Measurements from ENCODE around the gene POLL. TPM values are rescaled to one million over a fixed set of nuclear protein-coding genes. Genes with fewer than 3 reads are reported as not detected.

Gene POLL
- total and polyA plus RNA-seq, 2 donors (not counting 3 experiments of a cell fraction or from before 2014, with no cell fraction given): 34.3 to 42.3 TPM

DNA sequence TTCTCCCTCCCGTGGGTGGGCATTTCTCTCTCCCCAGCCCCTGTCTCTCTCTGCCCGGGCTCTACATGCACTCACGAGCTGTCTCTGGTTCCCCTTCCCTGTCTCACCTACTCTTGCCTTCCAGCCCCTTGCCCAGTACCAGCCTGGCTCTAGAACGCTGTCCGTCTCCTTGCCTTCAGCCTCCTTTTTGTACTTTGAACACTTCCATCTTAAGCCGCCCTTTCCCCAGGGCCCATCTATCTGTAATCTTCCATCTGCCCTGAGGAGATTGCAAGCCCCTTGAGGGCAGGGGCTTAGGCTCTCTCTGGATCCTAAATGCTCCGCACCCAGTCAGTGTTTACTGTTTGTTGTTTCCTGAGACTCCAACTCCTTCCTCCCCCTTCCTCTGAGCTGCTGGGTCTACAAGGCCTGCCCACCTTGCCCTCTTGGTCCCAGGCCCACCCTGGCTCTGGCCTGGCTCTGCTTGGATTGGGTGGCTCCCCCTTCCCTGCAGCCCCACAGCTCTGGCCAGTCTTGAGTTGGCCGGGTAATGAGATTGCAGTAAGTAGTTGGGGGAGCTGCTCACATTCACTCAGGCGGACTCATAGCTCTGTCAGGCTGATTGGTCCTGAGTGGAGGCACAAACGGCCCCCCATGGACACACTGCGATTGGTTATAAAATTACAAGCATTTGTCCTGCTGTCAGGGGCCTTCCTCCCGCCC lies 28.3 kb downstream of the POLL start:
- BruUV-seq (replicated peaks): no TSS peak
- ChIA-PET CTCF (interaction anchor here (1.5 to 1.6 kb wide), 2 partner anchors 11 to 258 kb away, joined by 4 to 7 read pairs; no protein-coding TSS in a partner anchor), POLR2A (no interaction called here)
- Histone ChIP-seq H2AFZ (ENCODE audit: low read depth, low read length) (no peak overlapping the region), H3K9me3 (replicated peaks; ENCODE audit: control insufficient read depth, insufficient read depth, low read length) (no peaks in the 10 kb centered on the region), H4K20me1 (replicated peaks; ENCODE audit: control insufficient read depth, extremely low read depth, insufficient read depth, low read length) (no peaks in the 10 kb centered on the region), H3K79me2 (ENCODE audit: control insufficient read depth, insufficient read depth, low read length) (no peaks in the 10 kb centered on the region), H3K27ac (ENCODE audit: insufficient read depth, low read depth, low read length) (no peak overlapping the region), H3K4me3 (replicated peaks in 1 of 3; ENCODE audit: insufficient read depth in 1 of 3, low read depth in 1 of 3, low read length in 3 of 3) (no peak overlapping the region), H3K4me2 (ENCODE audit: insufficient read depth, low read length) (no peak overlapping the region), H3K9me1 (replicated peaks; ENCODE audit: control insufficient read depth, extremely low read depth, insufficient read depth, low read length) (no peaks in the 10 kb centered on the region), H3K4me1 (ENCODE audit: control insufficient read depth, extremely low read depth, insufficient read depth, low read length) (no peaks in the 10 kb centered on the region), H3K9ac (replicated peaks; ENCODE audit: extremely low read depth, insufficient read depth, low read length) (no peak overlapping the region), H3K27me3 (ENCODE audit: control insufficient read depth in 2 of 2, insufficient read depth in 2 of 2, low read length in 2 of 2) (no peaks in the 10 kb centered on the region), H3K36me3 (ENCODE audit: control insufficient read depth in 2 of 2, extremely low read depth in 1 of 2, insufficient read depth in 2 of 2, low read length in 2 of 2) (no peaks in the 10 kb centered on the region)
- FAIRE-seq (no peak), DNase-seq (ENCODE audit: low read depth, low spot score) (no peak)
- dilution Hi-C loops (cut with MboI; ENCODE audit: extremely low pct_ligation_motif_present, low sequenced_read_pairs): no loop called here
- TF ChIP-seq, protein P1, sequence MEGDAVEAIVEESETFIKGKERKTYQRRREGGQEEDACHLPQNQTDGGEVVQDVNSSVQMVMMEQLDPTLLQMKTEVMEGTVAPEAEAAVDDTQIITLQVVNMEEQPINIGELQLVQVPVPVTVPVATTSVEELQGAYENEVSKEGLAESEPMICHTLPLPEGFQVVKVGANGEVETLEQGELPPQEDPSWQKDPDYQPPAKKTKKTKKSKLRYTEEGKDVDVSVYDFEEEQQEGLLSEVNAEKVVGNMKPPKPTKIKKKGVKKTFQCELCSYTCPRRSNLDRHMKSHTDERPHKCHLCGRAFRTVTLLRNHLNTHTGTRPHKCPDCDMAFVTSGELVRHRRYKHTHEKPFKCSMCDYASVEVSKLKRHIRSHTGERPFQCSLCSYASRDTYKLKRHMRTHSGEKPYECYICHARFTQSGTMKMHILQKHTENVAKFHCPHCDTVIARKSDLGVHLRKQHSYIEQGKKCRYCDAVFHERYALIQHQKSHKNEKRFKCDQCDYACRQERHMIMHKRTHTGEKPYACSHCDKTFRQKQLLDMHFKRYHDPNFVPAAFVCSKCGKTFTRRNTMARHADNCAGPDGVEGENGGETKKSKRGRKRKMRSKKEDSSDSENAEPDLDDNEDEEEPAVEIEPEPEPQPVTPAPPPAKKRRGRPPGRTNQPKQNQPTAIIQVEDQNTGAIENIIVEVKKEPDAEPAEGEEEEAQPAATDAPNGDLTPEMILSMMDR (IDR thresholded peaks at IDR 0.05; ENCODE audit: extremely low read depth in 1 of 2, insufficient read depth in 1 of 2, low read depth in 1 of 2, low read length in 2 of 2): no peak
- TF ChIP-seq POLR2A (IDR thresholded peaks at IDR 0.05; ENCODE audit: low read depth, low read length): no peak
- TF ChIP-seq POLR2AphosphoS5 (IDR thresholded peaks at IDR 0.05; ENCODE audit: insufficient read depth, low read depth, low read length): no peak
- no peak for TF ChIP-seq EZH2 (IDR thresholded peaks at IDR 0.05; ENCODE audit: borderline replicate concordance, low read depth, low read length, severe bottlenecking)
- TF ChIP-seq, protein P2, sequence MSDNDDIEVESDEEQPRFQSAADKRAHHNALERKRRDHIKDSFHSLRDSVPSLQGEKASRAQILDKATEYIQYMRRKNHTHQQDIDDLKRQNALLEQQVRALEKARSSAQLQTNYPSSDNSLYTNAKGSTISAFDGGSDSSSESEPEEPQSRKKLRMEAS (IDR thresholded peaks at IDR 0.05; ENCODE audit: insufficient read depth, insufficient read length): no peak
- TF ChIP-seq JUN (IDR thresholded peaks at IDR 0.05; ENCODE audit: borderline replicate concordance, insufficient read depth, insufficient read length, low read depth): no peak
- no peak for TF ChIP-seq FOS (IDR thresholded peaks at IDR 0.05; ENCODE audit: borderline replicate concordance, insufficient read depth, low read length)
- TF ChIP-seq MYC (IDR thresholded peaks at IDR 0.05; ENCODE audit: low read depth, low read length): no peak
- no peak for TF ChIP-seq GATA2 (IDR thresholded peaks at IDR 0.05; ENCODE audit: insufficient read depth, insufficient read length, low read depth, low read length)
- intact Hi-C loops (cut with micrococcal nuclease): no loop called here

Measured in endothelial cell of umbilical vein (primary cell).